CD4-positive, CD25-positive, alpha-beta regulatory T cell (primary cell): ENCODE data around the gene SORCS3. TPM values are rescaled to one million over a fixed set of nuclear protein-coding genes. Genes with fewer than 3 reads are reported as not detected.

Experiments used
- ATAC-seq, 2 donors: fragments of 150-1000 bp; cut with Tn5 transposase; one replicate each; pipeline ENCODE4 v1.10.0; 2021; ENCODE audit warnings: low read depth in 2 of 2, moderate number of reproducible peaks in 2 of 2, moderate library complexity in 1 of 2
- DNase-seq, 3 donors: peaks; one replicate each; pipeline versions ENCODE4 v3.0.0 to v3.0.0-alpha.2; 2012 to 2022; ENCODE audit warnings: mixed read lengths in 1 of 3
- H3K27ac ChIP-seq: one replicate; pipeline ENCODE4 v1.7.0; 2013; ENCODE audit warnings: mild to moderate bottlenecking, low read length; ENCODE audit not compliant: insufficient read depth, poor library complexity, severe bottlenecking
- H3K27me3 ChIP-seq: one replicate; pipeline ENCODE4 v1.7.0; 2013; ENCODE audit warnings: low read length; ENCODE audit not compliant: control insufficient read depth, insufficient read depth
- H3K36me3 ChIP-seq: one replicate; pipeline ENCODE4 v1.7.0; 2013; ENCODE audit warnings: mild to moderate bottlenecking, low read length, moderate library complexity; ENCODE audit not compliant: control insufficient read depth, insufficient read depth
- H3K4me1 ChIP-seq: 2 replicates; pipeline ENCODE4 v1.7.0; 2013; ENCODE audit warnings: mild to moderate bottlenecking, low read length; ENCODE audit not compliant: insufficient read depth, control insufficient read depth, poor library complexity, severe bottlenecking
- H3K4me3 ChIP-seq: one replicate; pipeline ENCODE4 v1.7.0; 2013; ENCODE audit warnings: low read depth, mild to moderate bottlenecking, low read length, moderate library complexity
- H3K9me3 ChIP-seq, 2 experiments: 1 replicate in 1 of 2; 2 replicates in 1 of 2; pipeline ENCODE4 v1.7.0; 2013; ENCODE audit warnings: low read length in 2 of 2, mild to moderate bottlenecking in 1 of 2, moderate library complexity in 1 of 2; ENCODE audit not compliant: control insufficient read depth in 2 of 2
- H3K27ac Mint-ChIP-seq, 3 donors: one replicate each; pipeline ENCODE4 v1.8.0; 2020 to 2022; ENCODE audit warnings: mild to moderate bottlenecking in 3 of 3, mixed read lengths in 3 of 3, moderate library complexity in 2 of 3
- H3K27me3 Mint-ChIP-seq: one replicate; pipeline ENCODE4 v1.8.0; 2022; ENCODE audit warnings: mild to moderate bottlenecking, mixed read lengths
- H3K36me3 Mint-ChIP-seq: one replicate; pipeline ENCODE4 v1.8.0; 2020; ENCODE audit warnings: mixed read lengths
- H3K4me1 Mint-ChIP-seq, 4 donors: one replicate each; pipeline ENCODE4 v1.8.0; 2020 to 2022; ENCODE audit warnings: mixed read lengths in 4 of 4, mild to moderate bottlenecking in 1 of 4
- H3K4me3 Mint-ChIP-seq, 4 donors: one replicate each; pipeline ENCODE4 v1.8.0; 2020 to 2022; ENCODE audit warnings: mild to moderate bottlenecking in 4 of 4, mixed read lengths in 4 of 4, moderate library complexity in 3 of 4
- H3K9me3 Mint-ChIP-seq, 7 donors: one replicate each; pipeline ENCODE4 v1.8.0; 2020 to 2022; ENCODE audit warnings: mixed read lengths in 7 of 7, mild to moderate bottlenecking in 3 of 7, moderate library complexity in 2 of 7
- polyA plus RNA-seq, 4 donors: library from polyadenylated mRNA; unstranded; fragments of 300-500 nt; fragmentation: Illumina TruSeq; gene quantifications; one replicate each; pipeline ENCODE4 v1.2.3, GENCODE V29; 2021
- total RNA-seq: library from RNA; stranded (reverse); gene quantifications from one replicate; pipeline ENCODE4 v1.2.3, GENCODE V29; 2022

The SORCS3 gene
- total and polyA plus RNA-seq, 5 donors from 2014 or later, result 0.35 TPM; not detected in 4

GRCh38 chr10:104664205-104664604 lies 23.1 kb downstream of the SORCS3 start:
- H3K36me3 Mint-ChIP-seq, result no peaks in the 10 kb centered on the region
- no peaks in the 10 kb centered on the region for H3K36me3 ChIP-seq
- H3K27me3 ChIP-seq, result no peaks in the 10 kb centered on the region
- H3K4me1 Mint-ChIP-seq, result no peaks in the 10 kb centered on the region
- H3K9me3 ChIP-seq, result no peaks in the 10 kb centered on the region
- no peak overlapping the region for H3K4me3 Mint-ChIP-seq
- H3K27ac Mint-ChIP-seq, result no peak overlapping the region
- H3K9me3 Mint-ChIP-seq, result peaks cover 0 to 2% (median 0%) of the 10 kb centered on the region in 7 donors
- ATAC-seq (no peak), DNase-seq (no peak)
- H3K4me1 ChIP-seq, result no peaks in the 10 kb centered on the region
- no peak overlapping the region for H3K27ac ChIP-seq
- H3K4me3 ChIP-seq, result no peak overlapping the region
- peaks cover 19% of the 10 kb centered on the region for H3K27me3 Mint-ChIP-seq

GRCh38 chr10:104665174-104665573 lies 24.1 kb downstream of the SORCS3 start:
- Histone ChIP-seq H3K9me3 (no peaks in the 10 kb centered on the region), H3K27ac (no peak overlapping the region), H3K4me3 (no peak overlapping the region), H3K27me3 (no peaks in the 10 kb centered on the region), H3K36me3 (no peaks in the 10 kb centered on the region), H3K4me1 (no peaks in the 10 kb centered on the region)
- no peak overlapping the region for H3K4me3 Mint-ChIP-seq
- no peak for DNase-seq
- H3K9me3 Mint-ChIP-seq, result peaks cover 0 to 2% (median 0%) of the 10 kb centered on the region in 7 donors
- H3K4me1 Mint-ChIP-seq, result no peaks in the 10 kb centered on the region
- no peak for ATAC-seq
- no peaks in the 10 kb centered on the region for H3K36me3 Mint-ChIP-seq
- H3K27me3 Mint-ChIP-seq, result peaks cover 19% of the 10 kb centered on the region
- H3K27ac Mint-ChIP-seq, result no peak overlapping the region

DNA sequence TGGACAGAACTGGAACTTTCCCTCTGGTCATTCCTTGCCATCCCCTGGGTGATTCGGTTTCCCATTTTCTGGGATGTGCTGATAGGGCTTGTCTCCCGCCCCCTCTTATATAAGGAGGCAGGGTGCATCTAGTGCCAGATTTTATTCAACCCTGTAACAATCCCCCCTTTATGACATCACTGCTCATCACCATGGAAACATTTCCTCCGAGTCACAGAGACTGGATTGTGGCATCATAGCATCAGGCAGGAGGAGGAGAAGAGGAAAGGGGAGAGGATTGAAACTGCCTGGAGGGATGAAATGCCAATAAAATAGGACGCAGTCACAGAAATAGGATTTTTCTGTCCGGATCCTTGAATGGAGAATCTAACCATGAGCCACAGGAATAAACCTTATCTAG lies 25.0 kb downstream of the SORCS3 start:
- Histone ChIP-seq H3K4me1 (no peaks in the 10 kb centered on the region), H3K4me3 (no peak overlapping the region), H3K27me3 (no peaks in the 10 kb centered on the region), H3K9me3 (no peaks in the 10 kb centered on the region), H3K36me3 (no peaks in the 10 kb centered on the region), H3K27ac (no peak overlapping the region)
- Mint-ChIP-seq H3K4me3 (no peak overlapping the region), H3K27ac (no peak overlapping the region), H3K4me1 (no peaks in the 10 kb centered on the region), H3K36me3 (no peaks in the 10 kb centered on the region), H3K27me3 (peaks cover 15% of the 10 kb centered on the region), H3K9me3 (peaks cover 0 to 4% (median 2%) of the 10 kb centered on the region in 7 donors)
- no peak for ATAC-seq
- DNase-seq, result no peak

DNA sequence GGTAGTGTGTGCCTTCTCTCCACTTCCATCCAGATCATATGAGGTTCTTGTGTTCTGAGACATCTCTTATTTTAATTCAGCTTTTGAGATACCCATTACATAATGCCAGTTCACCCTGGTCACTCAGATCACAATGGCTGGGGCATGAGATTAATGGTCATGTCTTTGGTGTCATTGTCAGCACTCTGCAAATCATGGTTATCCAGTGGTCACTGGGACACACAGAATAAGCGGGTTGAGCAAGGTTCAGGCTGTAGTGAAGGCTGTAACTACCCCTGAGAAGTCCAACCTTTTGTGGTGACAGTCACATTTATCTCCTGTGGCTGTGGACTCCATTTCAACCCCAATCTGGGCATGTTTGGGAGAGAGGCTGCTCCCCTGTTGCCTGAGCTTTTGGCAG lies 35.8 kb downstream of the SORCS3 start:
- no peak for ATAC-seq

GRCh38 chr10:104678658-104679057 lies 37.6 kb downstream of the SORCS3 start:
- DNase-seq (no peak), ATAC-seq (no peak)
- Histone ChIP-seq H3K4me3 (no peak overlapping the region), H3K27ac (no peak overlapping the region), H3K9me3 (no peaks in the 10 kb centered on the region), H3K36me3 (no peaks in the 10 kb centered on the region), H3K27me3 (peaks cover 2% of the 10 kb centered on the region), H3K4me1 (no peaks in the 10 kb centered on the region)
- Mint-ChIP-seq H3K27me3 (peaks cover 19% of the 10 kb centered on the region), H3K4me3 (no peak overlapping the region), H3K27ac (no peak overlapping the region), H3K36me3 (no peaks in the 10 kb centered on the region), H3K9me3 (no peaks in the 10 kb centered on the region), H3K4me1 (no peaks in the 10 kb centered on the region)

More for the DNA sequence above, 35.8 kb downstream of the SORCS3 start:
- Histone ChIP-seq H3K4me1 (no peaks in the 10 kb centered on the region), H3K4me3 (no peak overlapping the region), H3K9me3 (no peaks in the 10 kb centered on the region), H3K36me3 (no peaks in the 10 kb centered on the region), H3K27ac (no peak overlapping the region), H3K27me3 (peaks cover 2% of the 10 kb centered on the region)
- Mint-ChIP-seq H3K9me3 (peaks cover 0 to 5% (median 0%) of the 10 kb centered on the region in 7 donors), H3K4me3 (no peak overlapping the region), H3K27me3 (peaks cover 18% of the 10 kb centered on the region), H3K36me3 (no peaks in the 10 kb centered on the region), H3K27ac (no peak overlapping the region), H3K4me1 (peaks cover 0 to 5% (median 0%) of the 10 kb centered on the region in 4 donors)
- DNase-seq, result no peak

- Mint-ChIP-seq H3K4me3 (no peak overlapping the region), H3K27me3 (peaks cover 19% of the 10 kb centered on the region), H3K27ac (no peak overlapping the region), H3K4me1 (no peaks in the 10 kb centered on the region), H3K9me3 (peaks cover 0 to 2% (median 0%) of the 10 kb centered on the region in 7 donors), H3K36me3 (no peaks in the 10 kb centered on the region)
- peaks cover 2% of the 10 kb centered on the region for H3K27me3 ChIP-seq
- no peaks in the 10 kb centered on the region for H3K36me3 ChIP-seq
- no peak overlapping the region for H3K4me3 ChIP-seq
- no peaks in the 10 kb centered on the region for H3K9me3 ChIP-seq
- ATAC-seq (no peak), DNase-seq (no peak)
- H3K4me1 ChIP-seq, result no peaks in the 10 kb centered on the region
- no peak overlapping the region for H3K27ac ChIP-seq
These were observed 39.6 kb downstream of the SORCS3 start for GRCh38 chr10:104680467-104681401.

GRCh38 chr10:104681485-104681884 lies 40.4 kb downstream of the SORCS3 start:
- no peak for DNase-seq
- H3K27ac Mint-ChIP-seq, result no peak overlapping the region
- H3K36me3 ChIP-seq, result no peaks in the 10 kb centered on the region

DNA sequence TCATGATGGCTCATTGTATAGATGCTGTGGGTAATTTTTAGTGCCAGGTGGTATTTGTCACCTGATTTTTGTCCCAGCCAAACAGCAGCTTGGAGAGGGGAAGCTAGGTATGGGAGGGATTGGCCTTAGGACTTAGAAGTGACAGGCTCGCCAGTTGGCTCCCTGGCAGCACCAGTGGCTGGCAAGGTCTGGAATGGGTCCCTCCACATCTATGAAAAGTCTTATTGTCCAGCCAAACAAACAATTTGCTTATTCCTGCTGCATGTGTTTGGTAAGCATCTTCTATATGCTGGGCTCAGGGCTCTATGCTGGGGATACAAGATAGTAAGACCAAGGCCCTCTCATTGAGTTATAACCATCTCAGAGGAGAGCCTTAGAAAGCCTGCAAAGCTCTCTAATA lies 42.5 kb downstream of the SORCS3 start:
- no peak for DNase-seq
- Mint-ChIP-seq H3K27ac (no peak overlapping the region), H3K27me3 (peaks cover 15% of the 10 kb centered on the region), H3K4me1 (no peaks in the 10 kb centered on the region), H3K4me3 (no peak overlapping the region), H3K36me3 (no peaks in the 10 kb centered on the region), H3K9me3 (peaks cover 0 to 6% (median 0%) of the 10 kb centered on the region in 7 donors)
- ATAC-seq, result no peak
- Histone ChIP-seq H3K36me3 (no peaks in the 10 kb centered on the region), H3K4me1 (no peaks in the 10 kb centered on the region), H3K4me3 (no peak overlapping the region), H3K27me3 (no peaks in the 10 kb centered on the region), H3K27ac (no peak overlapping the region), H3K9me3 (no peaks in the 10 kb centered on the region)

More at GRCh38 chr10:104681485-104681884, 40.4 kb downstream of the SORCS3 start:
- ATAC-seq, result no peak
- no peak overlapping the region for H3K27ac ChIP-seq
- Mint-ChIP-seq H3K36me3 (no peaks in the 10 kb centered on the region), H3K9me3 (peaks cover 0 to 2% (median 0%) of the 10 kb centered on the region in 7 donors), H3K4me3 (no peak overlapping the region), H3K4me1 (no peaks in the 10 kb centered on the region), H3K27me3 (peaks cover 19% of the 10 kb centered on the region)
- H3K27me3 ChIP-seq, result peaks cover 2% of the 10 kb centered on the region
- H3K4me1 ChIP-seq, result no peaks in the 10 kb centered on the region
- H3K9me3 ChIP-seq, result no peaks in the 10 kb centered on the region
- no peak overlapping the region for H3K4me3 ChIP-seq
